Activated CD4-positive, alpha-beta T cell treated with anti-CD3 and anti-CD28 coated beads for 4 hours (primary cell): ENCODE measurements around the gene GPSM1.

Source experiments
- DNase-seq, 2 donors: peaks; one replicate each; pipeline ENCODE4 v3.0.0-alpha.2; 2020

Gene GPSM1

GRCh38 chr9:136379891-136380290 is 52.6 kb downstream of the GPSM1 start:
- no peak for DNase-seq

GRCh38 chr9:136380381-136380780 is 53.0 kb downstream of the GPSM1 start:
- DNase-seq, result no peak

- DNase-seq, result no peak
Observed at GRCh38 chr9:136381311-136381710, 54.0 kb downstream of the GPSM1 start.

GRCh38 chr9:136381966-136382513 is 54.7 kb downstream of the GPSM1 start:
- DNase-seq, result no peak

GRCh38 chr9:136383436-136383835 is 56.1 kb downstream of the GPSM1 start:
- DNase-seq, result no peak

- peak in 1 of 2 donors; percentile 37 for DNase-seq
Observed at GRCh38 chr9:136385015-136385414, 57.7 kb downstream of the GPSM1 start.

GRCh38 chr9:136386018-136386417 is 58.7 kb downstream of the GPSM1 start:
- no peak for DNase-seq

GRCh38 chr9:136387217-136387616 is 59.9 kb downstream of the GPSM1 start:
- DNase-seq, result no peak

GRCh38 chr9:136389396-136389795 is 62.1 kb downstream of the GPSM1 start:
- DNase-seq, result no peak

- no peak for DNase-seq
Observed at GRCh38 chr9:136391737-136392537, 64.6 kb downstream of the GPSM1 start.

GRCh38 chr9:136392538-136393449 is 65.5 kb downstream of the GPSM1 start:
- DNase-seq, result no peak

- no peak for DNase-seq
Observed at GRCh38 chr9:136393531-136393930, 66.2 kb downstream of the GPSM1 start.

GRCh38 chr9:136394312-136395019 is 67.1 kb downstream of the GPSM1 start:
- no peak for DNase-seq

- DNase-seq, result no peak
Observed at GRCh38 chr9:136395020-136395340, 67.6 kb downstream of the GPSM1 start.

- no peak for DNase-seq
Observed at GRCh38 chr9:136395345-136396218, 68.2 kb downstream of the GPSM1 start.

GRCh38 chr9:136396219-136396515 is 68.8 kb downstream of the GPSM1 start:
- DNase-seq, result no peak

- no peak for DNase-seq
Observed at GRCh38 chr9:136397643-136398042, 70.3 kb downstream of the GPSM1 start.

GRCh38 chr9:136398286-136398685 is 70.9 kb downstream of the GPSM1 start:
- DNase-seq, result no peak

- DNase-seq, result peak; percentile 34 to 51
Observed at GRCh38 chr9:136399176-136400037, 72.1 kb downstream of the GPSM1 start.

GRCh38 chr9:136400038-136400834 is 72.9 kb downstream of the GPSM1 start, which contains the start of gene SNAPC4:
TSS of gene SNAPC4 (minus strand) at chr9:136400170. CDS start at chr9:136398428, 1,742 bp downstream.
- DNase-seq, result peak; percentile 84
